PC-9 (cell line): Measurements from ENCODE around the gene EIF4G2. TPM values are rescaled to one million over a fixed set of nuclear protein-coding genes. Genes with fewer than 3 reads are reported as not detected.

Source experiments
- BruUV-seq: library from RNA; stranded (reverse); fragments of 400-500 nt; replicated peaks from 2 replicates; lab custom pipeline; 2021; lab: Mats Ljungman, UMichigan
- CTCF ChIA-PET: fragments of 300-600 bp; sonication (Branson Sonifier 250); formaldehyde crosslinking; loops from one replicate; lab custom pipeline; 2022; ENCODE audit warnings: antibody characterized with exemption; lab: Charles Lee
- POLR2A ChIA-PET: fragments of 300-600 bp; sonication (Branson Sonifier 250); formaldehyde crosslinking; loops from one replicate; lab custom pipeline; 2022; ENCODE audit warnings: antibody characterized with exemption; ENCODE audit not compliant: unreplicated experiment; lab: Charles Lee
- DNase-seq, 2 experiments: peaks; one replicate each; pipeline versions ENCODE4 v3.0.0 to v3.0.0-alpha.2; 2015 to 2022; ENCODE audit warnings: mixed read lengths in 1 of 2
- H2AFZ ChIP-seq: fragments of 200-600 bp; sonication (generic); 2 replicates; pipeline ENCODE4 v1.8.1; 2017; ENCODE audit warnings: antibody characterized with exemption
- H3F3A ChIP-seq: fragments of 200-600 bp; sonication (generic); 2 replicates; pipeline ENCODE4 v1.8.1; 2017; ENCODE audit warnings: antibody characterized with exemption, mild to moderate bottlenecking, low read depth; ENCODE audit not compliant: insufficient read depth
- H3K27ac ChIP-seq: fragments of 200-600 bp; sonication (generic); 2 replicates; pipeline ENCODE4 v1.6.1; 2016; ENCODE audit warnings: mixed run types
- H3K27me3 ChIP-seq: fragments of 200-600 bp; sonication (generic); 2 replicates; pipeline ENCODE4 v1.6.1; 2016; ENCODE audit warnings: low read depth, mixed run types; ENCODE audit not compliant: insufficient read depth
- H3K36me3 ChIP-seq: fragments of 200-600 bp; sonication (generic); 2 replicates; pipeline ENCODE4 v1.6.1; 2016; ENCODE audit warnings: low read depth, mixed run types
- H3K4me1 ChIP-seq: fragments of 200-600 bp; sonication (generic); replicated peaks from 2 replicates; pipeline ENCODE4 v1.6.1; 2016; ENCODE audit warnings: mixed run types; ENCODE audit not compliant: insufficient read depth
- H3K4me2 ChIP-seq: fragments of 200-600 bp; sonication (generic); 2 replicates; pipeline ENCODE4 v1.6.1; 2017; ENCODE audit warnings: mixed run types
- H3K4me3 ChIP-seq: fragments of 200-600 bp; sonication (generic); 2 replicates; pipeline ENCODE4 v1.6.1; 2016; ENCODE audit warnings: mixed run types
- H3K79me2 ChIP-seq: fragments of 200-600 bp; sonication (generic); 2 replicates; pipeline ENCODE4 v1.6.1; 2017; ENCODE audit warnings: low read depth, mixed run types
- H3K9me2 ChIP-seq: fragments of 200-600 bp; sonication (generic); 2 replicates; pipeline ENCODE4 v1.8.1; 2017; ENCODE audit warnings: mild to moderate bottlenecking; ENCODE audit not compliant: insufficient read depth
- H3K9me3 ChIP-seq: fragments of 200-600 bp; sonication (generic); 2 replicates; pipeline ENCODE4 v1.8.1; 2016; ENCODE audit warnings: low read depth; ENCODE audit not compliant: insufficient read depth
- H4K20me1 ChIP-seq: fragments of 200-600 bp; sonication (generic); 2 replicates; pipeline ENCODE4 v1.8.1; 2017; ENCODE audit not compliant: insufficient read depth
- CTCF ChIP-seq: fragments of 200-600 bp; sonication (generic); conservative IDR thresholded peaks from 2 replicates; pipeline ENCODE4 v1.6.1; 2017; ENCODE audit warnings: mixed run types, antibody characterized with exemption, mild to moderate bottlenecking, moderate library complexity
- EZH2 ChIP-seq: fragments of 200-600 bp; sonication (generic); IDR thresholded peaks from 2 replicates; pipeline ENCODE4 v1.8.0; 2017; ENCODE audit warnings: antibody characterized with exemption, low read depth
- intact Hi-C: fragments of 100-400 bp; cut with micrococcal nuclease; formaldehyde crosslinking; loops from one replicate; pipeline ENCODE4 v1.10.0; 2022; ENCODE audit not compliant: unreplicated experiment
- total RNA-seq: library from RNA; stranded (reverse); gene quantifications from 2 replicates; pipeline ENCODE4 v1.2.3, GENCODE V29; 2021

EIF4G2 gene
- total RNA-seq, 1 experiment from 2014 or later = 353 TPM

DNA sequence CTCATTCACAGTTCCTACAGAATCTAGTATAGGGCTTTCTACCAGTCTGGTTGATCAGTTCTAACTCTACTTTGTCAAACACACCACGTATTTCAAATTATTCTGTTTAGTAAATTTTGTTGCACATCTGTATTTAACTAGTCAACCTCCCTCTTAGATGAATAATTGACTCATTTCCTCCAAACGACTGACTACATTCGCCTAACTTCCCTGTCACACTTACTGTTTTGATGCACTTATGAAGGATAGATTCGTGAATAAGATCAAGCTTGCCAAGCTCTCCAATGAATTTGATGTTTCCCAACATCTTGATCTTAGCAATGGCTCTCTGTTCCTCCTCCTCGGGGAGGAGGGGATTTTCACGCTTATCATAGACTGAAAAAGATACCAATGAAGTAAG, 5.0 kb downstream of the EIF4G2 start:
- CTCF ChIA-PET = no interaction called here

DNA sequence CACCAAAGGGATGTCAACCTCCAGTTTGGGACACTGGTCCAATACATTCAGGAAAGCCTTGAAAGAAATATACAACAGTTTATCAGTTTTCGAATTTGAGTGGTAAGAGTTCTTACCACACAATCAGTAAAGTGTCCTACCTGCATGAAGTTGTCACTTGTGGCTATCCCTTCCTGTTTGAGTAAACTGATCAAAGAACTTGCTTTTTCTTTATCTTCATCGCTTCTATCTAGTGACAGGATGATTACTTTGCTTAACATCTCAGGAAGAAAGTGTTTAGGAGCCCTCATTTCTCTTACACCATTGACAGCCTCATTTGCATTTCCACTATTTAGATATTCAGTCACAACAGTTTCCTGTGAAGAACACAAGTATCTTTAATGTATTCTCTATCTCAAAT, 8.4 kb downstream of the EIF4G2 start:
- Histone ChIP-seq H3K9me2 (no peaks in the 10 kb centered on the region), H3K9me3 (no peaks in the 10 kb centered on the region), H3K27ac (no peak overlapping the region), H3K4me2 (no peak overlapping the region), H4K20me1 (no peaks in the 10 kb centered on the region), H3F3A (peaks cover 95% of the 10 kb centered on the region), H3K36me3 (peaks cover 63% of the 10 kb centered on the region), H3K79me2 (peaks cover 21% of the 10 kb centered on the region), H3K27me3 (no peaks in the 10 kb centered on the region), H2AFZ (no peak overlapping the region), H3K4me1 (no peaks in the 10 kb centered on the region), H3K4me3 (no peak overlapping the region)
- ChIA-PET POLR2A (no interaction called here), CTCF (interaction anchor here (0.7 kb wide), 1 partner anchor 991 kb away, joined by 4 read pairs; no protein-coding TSS in a partner anchor)
- intact Hi-C loops = no loop called here
- TF ChIP-seq CTCF (no peak), EZH2 (no peak)
- no peak for DNase-seq
- no TSS peak for BruUV-seq

More for the DNA sequence above, 5.0 kb downstream of the EIF4G2 start:
- no peak overlapping the region for H3K27ac ChIP-seq
- TF ChIP-seq EZH2 = no peak
- TF ChIP-seq CTCF = no peak
- intact Hi-C loops = no loop called here
- peaks cover 78% of the 10 kb centered on the region for H3F3A ChIP-seq
- peaks cover 79% of the 10 kb centered on the region for H3K36me3 ChIP-seq
- peaks cover 6% of the 10 kb centered on the region; the same call in 1 of the 2 replicates for H4K20me1 ChIP-seq
- H3K4me1 ChIP-seq = peaks cover 13% of the 10 kb centered on the region
- POLR2A ChIA-PET = interaction anchor here (0.7 kb wide), 1 partner anchor 48 kb away, joined by 4 read pairs; no protein-coding TSS in a partner anchor
- no peaks in the 10 kb centered on the region for H3K9me3 ChIP-seq
- DNase-seq = no peak
- no peak overlapping the region for H3K4me2 ChIP-seq
- BruUV-seq = no TSS peak
- H3K4me3 ChIP-seq = no peak overlapping the region
- H3K79me2 ChIP-seq = peaks cover 53% of the 10 kb centered on the region
- no peaks in the 10 kb centered on the region for H3K27me3 ChIP-seq
- H3K9me2 ChIP-seq = no peaks in the 10 kb centered on the region
- H2AFZ ChIP-seq = no peak overlapping the region

GRCh38 chr11:10798330-10798928, 10.3 kb downstream of the EIF4G2 start:
- Histone ChIP-seq H3F3A (peaks cover 80% of the 10 kb centered on the region), H3K9me3 (no peaks in the 10 kb centered on the region), H3K27me3 (no peaks in the 10 kb centered on the region), H3K79me2 (peaks cover 2% of the 10 kb centered on the region; the same call in 1 of the 2 replicates), H3K9me2 (no peaks in the 10 kb centered on the region), H3K4me2 (no peak overlapping the region), H4K20me1 (no peaks in the 10 kb centered on the region), H3K36me3 (peaks cover 46% of the 10 kb centered on the region), H2AFZ (no peak overlapping the region), H3K4me3 (no peak overlapping the region), H3K4me1 (no peaks in the 10 kb centered on the region), H3K27ac (no peak overlapping the region)
- ChIA-PET CTCF (no interaction called here), POLR2A (no interaction called here)
- intact Hi-C loops = no loop called here
- TF ChIP-seq EZH2 (no peak), CTCF (no peak)
- no peak for DNase-seq
- BruUV-seq = no TSS peak
